NCI-H128 (cell line): Measurements from ENCODE around the gene MEOX2.

Experiments
- DNase-seq: peaks from one replicate; lab custom pipeline; 2025; ENCODE audit not compliant: unreplicated experiment; lab: John Stamatoyannopoulos, UW

Gene MEOX2

DNA sequence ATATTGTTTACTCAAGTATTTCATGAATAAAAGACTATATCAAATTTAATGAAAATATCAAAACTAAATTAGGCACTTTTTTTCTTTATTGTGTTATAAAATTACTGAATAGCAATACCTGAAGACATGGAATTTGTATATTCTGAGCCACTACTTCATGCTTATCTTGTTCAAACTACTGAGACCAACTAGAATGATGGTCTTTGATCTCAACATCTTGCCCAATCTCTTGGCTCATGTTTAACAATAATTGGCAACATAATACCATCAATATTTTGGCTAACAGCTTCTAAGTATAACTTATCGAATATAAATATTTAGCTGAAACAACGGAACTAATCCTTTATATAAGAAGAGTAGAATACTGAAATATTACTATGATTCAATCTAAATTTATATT is 68.2 kb downstream of the MEOX2 start:
- DNase-seq: no peak

DNA sequence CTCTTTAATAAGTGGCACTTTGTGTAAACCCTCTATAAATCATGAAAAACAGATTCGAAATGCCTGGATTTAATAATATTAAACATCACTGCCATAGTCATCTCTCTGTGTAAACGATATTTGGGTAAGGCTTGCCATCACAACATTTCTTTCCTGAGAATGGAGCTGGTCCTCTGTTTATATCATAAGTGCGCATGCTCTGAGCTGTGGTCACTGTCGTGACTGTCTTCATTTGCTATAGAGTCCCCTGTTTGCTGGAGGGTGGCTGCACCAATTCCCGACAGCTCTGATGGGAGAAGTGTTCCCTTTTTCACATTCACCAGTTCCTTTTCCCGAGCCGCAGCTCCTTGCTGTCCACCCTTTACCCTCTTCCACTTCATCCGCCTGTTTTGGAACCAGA is 74.3 kb downstream of the MEOX2 start:
- DNase-seq: no peak

DNA sequence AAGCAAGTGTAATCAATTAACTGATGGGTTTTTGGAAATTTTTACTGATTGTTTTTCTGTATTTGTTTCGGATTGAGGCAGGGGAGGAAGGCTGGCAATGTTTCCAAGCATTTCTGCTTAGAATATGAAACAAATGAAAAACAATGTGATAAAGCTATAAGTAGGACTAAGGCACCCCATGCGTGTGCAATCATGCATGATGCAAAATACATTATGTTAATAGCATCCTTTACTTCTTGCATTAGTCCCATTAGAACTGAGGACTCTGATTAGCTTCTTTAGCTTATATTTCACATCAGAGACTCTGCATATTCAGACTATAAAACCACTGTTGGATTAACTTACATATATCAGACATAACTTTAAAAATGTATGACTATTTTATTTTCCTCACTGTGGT is 76.0 kb downstream of the MEOX2 start:
- DNase-seq: no peak

DNA sequence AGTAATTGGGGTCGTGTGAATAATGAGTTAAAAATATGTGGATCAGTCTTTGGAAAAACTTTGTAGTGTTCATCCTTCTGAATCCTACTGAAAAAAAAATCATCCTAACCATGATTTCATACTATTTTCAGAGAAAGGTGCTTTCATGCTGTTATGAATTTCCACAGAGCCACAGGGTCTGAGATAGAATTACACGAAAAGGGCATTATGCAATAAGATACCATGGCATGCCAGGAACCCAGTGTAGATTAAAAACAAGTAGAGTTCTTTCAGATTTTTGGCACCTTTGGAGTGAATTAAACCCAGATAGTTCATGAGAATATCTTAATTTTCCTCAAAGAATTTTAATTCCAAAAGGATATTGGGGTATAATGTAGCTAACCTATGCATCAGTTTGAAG is 77.2 kb downstream of the MEOX2 start:
- DNase-seq: no peak

DNA sequence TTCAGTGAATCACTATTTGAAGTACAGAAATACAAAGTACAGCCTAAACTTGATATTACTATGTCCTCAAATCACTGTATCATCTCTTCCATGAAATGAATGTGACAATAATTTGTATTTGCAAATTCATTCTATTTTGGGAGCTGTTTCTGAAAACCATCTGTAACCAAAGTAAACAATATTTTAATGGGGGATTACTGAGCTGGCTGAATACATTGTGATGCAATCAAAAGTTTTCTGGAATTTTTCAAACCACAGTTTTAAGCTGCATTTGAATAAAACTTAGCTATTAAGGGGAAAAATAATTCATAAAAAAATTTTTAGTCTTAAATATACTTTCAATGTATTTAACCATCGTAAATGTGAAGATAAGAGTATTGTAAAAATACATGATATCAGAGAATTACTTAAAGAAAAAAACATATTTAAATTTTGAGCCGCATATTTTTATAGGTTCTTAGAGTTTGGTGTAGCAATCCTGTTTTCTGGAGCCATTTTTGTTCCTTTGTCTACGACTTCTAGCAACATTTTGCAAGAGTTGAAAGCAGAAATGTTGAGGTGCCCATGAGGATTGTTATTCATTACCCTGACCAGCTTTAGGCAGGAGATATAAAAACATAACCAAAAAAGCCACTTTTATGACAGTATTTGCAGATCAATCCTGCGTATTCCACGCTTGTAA is 78.8 kb downstream of the MEOX2 start:
- no peak for DNase-seq

DNA sequence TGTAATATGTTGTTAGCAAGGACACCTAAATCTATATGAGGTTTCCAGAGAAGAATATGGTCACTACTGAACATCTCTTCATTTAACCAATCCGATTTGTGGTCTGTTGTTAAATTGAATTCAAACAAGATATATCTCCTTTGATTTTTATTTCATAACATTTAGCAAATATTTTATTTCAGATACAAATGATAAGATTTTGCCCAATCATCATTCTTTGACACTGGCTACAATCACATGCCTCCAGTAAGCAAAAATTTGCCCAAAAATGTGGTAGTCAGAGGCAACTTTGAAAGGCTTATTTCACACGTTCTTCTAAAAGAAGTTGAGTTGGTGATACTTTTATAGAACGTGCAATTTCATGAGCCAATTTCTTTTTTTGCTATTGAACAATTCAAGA is 79.9 kb downstream of the MEOX2 start:
- DNase-seq: no peak

DNA sequence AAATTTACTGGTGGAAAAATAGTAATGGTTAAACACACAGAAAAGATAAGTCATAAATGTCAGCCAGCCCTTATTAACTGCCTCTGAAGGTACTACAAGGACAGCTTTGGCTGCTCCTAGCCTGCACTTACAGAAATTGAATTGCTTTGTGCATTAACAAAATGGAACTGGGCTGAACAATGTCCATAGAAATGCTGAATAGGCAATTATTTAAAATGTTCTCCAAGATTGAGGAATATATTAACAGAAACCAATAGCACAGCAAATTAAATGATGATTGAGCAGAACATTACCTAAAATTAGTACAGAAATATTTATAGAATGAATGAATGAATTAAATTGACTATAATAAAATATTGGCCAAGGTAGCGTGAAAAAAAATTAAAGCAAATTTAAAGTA is 82.3 kb downstream of the MEOX2 start:
- DNase-seq: no peak

DNA sequence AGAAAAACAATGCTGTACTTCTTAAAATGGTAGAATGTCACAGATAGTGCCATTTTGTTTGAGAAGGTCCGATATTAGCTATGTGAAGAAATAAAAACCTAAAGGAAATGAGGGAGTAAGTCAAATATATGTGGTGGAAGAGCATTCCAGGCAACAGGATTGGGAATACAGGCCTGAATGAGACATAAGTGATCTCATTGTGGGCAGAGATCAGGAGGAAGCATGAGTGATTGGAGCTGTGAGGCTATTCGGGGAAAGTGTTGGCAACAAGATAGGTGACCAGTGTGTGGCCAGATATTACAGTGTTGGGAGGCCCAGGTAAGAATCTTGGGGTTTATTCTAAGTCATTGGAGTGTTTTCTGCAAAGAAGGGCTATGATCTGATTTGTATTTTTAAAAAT is 83.4 kb downstream of the MEOX2 start:
- DNase-seq: no peak

DNA sequence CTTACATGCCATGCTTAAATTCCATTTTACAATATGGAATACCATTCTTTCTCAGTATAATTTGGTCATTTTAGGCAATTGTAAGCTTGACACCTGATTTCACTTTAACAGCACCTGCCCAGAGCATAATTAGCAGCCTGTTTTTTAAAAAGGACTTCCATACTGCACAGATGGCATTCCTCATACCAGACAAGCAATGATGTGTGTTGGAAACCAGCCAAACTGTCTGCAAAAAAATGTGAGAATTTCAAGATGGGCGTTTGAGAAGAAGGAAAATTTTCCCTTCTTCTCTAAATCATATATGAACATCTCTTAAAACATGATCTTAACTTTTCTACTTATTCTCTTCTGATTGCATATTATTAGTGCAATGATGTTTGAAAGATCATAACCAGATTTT is 84.2 kb downstream of the MEOX2 start:
- no peak for DNase-seq

DNA sequence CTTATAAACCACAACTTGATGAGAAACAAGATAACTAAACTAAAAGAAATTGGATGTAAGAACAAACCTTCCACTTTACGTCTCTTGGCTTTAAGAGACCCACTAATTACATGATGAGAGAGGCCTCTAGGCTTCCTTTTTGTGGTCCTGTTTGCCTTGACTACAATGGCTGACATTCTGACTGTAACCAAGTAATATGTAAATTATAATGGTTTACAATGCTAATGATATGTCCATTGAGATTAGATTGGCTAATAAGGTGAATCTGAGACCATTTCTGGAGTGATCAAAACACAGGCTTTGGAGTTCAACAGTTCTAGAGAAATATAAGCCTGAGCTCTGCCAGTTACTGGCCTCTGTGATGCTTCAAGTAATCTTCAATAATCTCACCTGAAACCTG is 85.3 kb downstream of the MEOX2 start:
- no peak for DNase-seq

DNA sequence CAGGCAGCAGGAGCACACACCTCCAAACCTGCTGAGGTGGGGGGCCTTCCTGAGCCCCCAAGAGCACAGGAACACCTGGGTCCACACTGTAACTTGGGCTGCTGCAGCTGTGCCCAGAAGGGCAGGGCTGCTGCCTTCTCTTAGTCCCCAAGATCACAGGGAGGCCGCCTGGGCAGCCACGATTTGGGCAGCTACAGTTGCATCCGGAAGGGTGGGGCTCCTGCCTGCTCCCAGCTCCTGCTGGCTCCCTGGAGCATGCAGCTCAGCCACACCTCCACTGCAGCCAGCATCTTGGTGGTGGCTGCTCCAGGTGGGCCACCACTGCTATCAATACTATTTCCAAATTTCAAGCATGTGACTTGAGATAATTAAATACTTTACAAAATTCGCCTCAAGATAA is 86.2 kb downstream of the MEOX2 start:
- no peak for DNase-seq

DNA sequence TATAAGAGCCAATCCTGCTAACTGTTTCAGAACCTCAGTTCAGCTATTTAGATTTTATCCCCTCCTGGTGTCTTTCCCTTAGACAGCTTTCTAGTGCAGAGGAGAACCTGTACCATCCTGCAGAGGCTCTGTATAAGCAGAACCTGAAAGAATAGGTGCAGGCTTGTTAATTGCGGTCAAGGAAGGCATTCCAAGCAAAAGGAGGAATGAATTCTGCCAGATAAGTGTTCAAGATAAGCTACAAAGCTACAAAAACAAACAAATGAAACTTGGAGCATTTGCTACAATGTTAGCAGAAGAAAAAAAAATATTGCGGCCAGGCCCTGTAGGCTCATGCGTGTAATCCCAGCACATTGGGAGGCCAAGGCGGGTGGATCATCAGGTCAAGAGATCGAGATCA is 92.0 kb downstream of the MEOX2 start:
- no peak for DNase-seq

DNA sequence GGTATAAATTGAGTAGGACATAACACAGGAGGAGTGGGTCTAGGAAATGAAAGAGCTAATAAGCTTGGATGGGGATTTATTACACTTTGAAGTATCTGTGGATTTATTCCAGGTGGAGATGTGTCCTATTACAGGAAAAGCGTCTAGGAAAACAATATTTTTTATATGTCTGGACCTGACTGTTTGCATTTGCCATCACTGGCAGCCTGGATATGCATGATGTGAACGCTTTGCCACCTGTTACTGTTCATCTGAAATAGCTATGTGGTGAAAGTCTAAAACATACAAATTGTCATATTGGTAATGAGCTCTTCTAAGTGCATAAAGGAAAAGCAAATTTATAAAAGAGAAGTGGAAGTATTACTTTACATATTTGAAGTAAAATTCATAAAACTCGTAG is 93.1 kb downstream of the MEOX2 start:
- DNase-seq: no peak

DNA sequence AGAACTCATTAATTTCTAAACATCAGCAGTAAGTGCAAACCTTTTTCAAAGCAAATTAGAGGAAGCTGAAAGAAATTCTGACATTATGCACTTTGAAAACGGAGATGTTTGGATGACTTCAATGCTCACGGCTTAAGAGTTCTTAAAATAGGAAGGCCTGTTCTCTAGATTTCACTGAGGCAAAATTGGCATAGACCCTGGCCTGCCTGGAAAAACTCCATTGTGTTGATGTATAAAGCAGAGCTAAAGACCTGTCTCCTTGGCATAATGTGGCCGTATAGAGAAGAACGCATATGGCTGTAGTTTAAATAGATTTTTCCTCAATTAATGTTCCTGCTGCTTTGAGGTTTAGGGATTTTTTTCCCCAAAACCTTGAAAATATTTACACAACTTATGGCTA is 100.2 kb downstream of the MEOX2 start:
- no peak for DNase-seq

DNA sequence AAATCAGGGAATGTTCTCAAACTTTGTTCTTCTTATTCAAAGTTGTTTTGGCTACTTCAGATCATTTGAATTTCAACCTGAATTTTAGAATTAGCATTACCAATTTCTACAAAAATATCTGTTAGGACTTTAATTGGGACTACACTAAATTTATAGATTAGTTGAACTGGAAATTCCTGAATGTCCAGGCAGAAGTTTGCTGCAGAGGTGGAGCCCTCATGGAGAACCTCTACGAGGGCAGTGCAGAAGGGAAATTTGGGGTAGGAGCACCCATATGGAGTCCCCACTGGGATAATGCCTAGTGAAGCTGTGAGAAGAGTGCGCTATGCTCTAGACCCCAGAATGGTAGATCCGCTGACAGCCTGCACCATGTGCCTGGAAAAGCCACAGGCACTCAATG is 101.9 kb downstream of the MEOX2 start:
- no peak for DNase-seq

DNA sequence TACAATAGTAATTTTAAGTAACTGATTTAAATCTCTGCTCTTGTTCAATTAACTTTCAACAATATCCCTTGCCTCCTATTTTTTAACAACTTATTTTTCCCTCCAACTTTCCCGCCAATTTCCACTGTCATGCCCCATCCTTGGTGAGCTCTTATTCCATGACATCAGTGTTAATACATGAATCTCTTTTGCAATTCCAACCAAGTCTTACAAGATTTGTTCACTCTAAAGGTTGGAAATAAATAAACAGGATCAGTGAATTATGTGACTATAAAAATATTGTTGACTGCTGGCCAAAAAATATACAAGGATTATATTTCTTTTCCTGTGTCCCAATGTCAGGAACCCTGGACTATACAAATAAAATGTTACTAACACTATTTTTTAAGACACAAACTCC is 103.7 kb downstream of the MEOX2 start:
- DNase-seq: no peak

DNA sequence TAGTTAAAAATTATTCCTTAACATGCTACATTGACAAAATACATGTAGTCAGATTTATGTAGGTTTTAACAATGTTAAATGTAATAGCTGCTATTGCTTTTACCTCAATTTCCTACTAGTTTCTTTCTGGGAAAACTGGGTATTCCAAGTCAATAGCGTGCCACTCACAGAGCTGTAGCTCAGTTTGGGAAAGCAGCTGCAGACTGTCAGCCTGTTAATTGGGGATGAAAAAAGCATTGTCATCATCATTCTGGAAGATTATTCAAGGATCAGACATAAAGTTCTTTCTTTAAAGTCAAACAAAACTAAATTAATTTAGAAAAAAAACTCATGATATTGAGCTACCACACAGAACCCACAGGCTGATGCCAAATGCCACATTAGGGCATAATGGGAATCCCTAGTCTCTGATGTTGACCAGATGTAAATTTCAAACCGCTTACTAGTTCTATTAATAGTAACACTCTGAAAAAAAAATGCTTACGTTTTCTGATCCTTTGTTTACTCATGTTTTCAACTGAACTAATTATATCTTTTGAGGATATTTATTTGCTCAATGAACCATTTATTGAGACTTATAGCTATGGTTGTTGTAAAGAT is 105.0 kb downstream of the MEOX2 start:
- DNase-seq: no peak

DNA sequence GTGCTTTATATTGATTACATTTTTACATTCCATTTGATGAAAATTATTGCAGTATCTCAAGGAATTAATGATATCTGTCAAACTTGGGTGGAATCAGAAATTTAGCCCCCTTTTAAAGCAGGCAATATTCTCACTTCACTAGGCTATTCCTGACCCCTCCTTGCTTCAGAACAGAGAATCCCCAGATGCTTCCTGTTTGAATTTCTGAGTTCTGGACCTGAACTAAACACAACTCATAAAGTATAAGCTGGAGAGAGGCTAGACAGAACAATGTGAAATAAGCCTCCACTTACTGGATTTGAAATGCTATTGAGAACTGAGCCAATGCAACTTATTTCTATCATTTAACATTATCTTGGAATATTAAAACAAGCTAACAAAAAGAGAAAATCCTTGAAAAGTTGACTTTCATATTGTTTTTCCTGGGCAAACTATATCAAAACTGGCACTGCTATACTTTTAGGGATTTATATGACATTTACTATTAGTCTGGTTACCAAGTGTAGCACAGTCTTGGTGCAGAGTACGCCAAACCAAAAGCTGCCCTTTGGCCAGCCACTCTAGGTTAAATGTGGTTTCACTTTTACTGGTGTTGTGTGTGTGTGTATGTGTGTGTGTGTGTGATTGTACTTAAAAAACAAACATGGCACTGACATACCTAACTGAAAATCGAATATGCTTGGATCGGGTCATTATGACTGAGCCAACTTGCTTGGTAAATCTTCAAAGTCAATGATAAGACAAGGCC is 105.7 kb downstream of the MEOX2 start:
- DNase-seq: no peak

DNA sequence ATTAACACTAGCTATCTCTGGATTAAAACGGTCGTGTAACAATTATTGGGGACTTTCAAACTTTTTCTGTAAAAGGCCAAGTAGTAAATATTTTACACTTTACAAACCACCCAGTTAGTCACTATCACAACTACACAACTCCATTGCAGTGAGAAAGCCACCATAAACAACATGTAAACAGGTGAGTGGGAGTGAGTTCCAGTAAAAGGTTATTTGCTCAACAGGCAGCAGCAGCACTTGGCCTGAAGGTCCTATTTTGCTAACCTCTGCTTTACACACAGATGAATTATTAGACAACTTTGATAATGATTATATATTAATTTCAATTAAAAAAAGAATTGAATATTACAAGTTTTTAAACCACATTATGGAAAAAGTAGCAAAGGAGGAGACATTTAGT is 108.9 kb downstream of the MEOX2 start:
- no peak for DNase-seq

DNA sequence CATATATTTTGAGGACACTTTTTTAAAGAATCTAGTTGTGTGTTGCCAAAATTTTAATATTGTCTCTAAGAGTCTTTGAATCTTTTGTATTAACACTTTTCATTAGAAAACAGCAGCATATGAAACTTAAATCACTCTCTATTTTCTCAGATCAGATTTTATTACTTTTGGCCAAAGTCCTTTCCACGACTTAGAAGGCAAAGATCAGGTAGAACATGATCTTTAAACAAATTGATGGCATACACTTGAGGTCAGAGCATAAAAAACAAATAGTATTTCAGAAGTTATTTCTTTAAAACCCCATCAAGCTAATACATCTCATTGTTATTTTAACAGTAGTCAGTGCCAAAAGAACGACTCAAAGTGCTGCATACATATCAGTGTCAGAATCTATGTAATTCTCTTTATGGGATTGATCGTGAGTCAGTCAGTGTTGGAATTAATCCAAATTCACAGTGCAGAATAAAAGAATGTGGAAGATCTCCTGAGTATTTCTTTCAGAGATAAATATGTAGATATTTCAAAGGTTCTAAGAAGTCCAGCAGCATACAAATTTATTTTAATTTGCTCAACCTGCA is 115.1 kb downstream of the MEOX2 start:
- no peak for DNase-seq

DNA sequence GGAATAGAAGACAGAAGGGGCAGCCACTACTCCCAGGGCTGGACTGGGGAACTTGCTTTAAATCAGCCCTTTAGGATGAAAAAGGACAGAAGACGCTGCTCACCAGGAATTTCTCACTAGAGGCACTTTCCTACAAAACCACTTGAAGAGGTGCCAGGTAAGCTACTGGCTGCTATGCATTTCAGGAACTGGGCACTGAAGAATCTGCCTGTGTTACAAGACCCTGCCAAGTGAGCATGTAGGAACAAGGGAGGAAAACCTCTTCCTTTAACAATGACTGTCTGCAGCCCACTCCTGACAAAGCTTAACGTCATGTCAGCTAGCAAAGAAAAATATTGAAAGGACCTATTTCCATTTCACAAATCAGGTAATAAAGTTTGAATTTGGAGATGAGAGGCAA is 118.8 kb downstream of the MEOX2 start:
- DNase-seq: no peak

DNA sequence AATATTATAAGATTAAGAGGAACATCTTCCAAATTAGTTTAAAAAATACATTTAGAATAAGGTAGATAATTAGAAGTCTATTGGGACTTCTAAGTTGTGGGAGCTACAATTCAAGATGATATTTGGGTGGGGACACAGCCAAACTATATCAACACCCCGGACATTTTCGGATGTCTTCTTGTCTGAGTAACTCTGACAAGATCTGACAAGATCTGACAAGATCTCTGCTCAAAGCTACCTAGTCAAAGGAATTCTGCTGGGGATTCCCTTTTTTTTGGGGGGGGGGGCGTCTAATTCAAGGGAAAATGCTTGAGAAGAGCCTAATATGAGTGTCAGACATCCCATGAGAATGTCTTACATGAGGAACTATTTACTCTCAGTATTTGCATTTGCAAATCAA is 119.4 kb downstream of the MEOX2 start:
- DNase-seq: no peak
